COLO668 (cell line): ENCODE measurements around the gene TNS3.
A peak's percentile ranks its signal among the peaks of the same experiment; 100 is the strongest.
"Not testable (repeated sequence)": the region's sequence is repeated elsewhere in the genome, so short reads cannot be mapped to it uniquely, and the experiment has no call there.

Experiments
- DNase-seq: peaks from one replicate; lab custom pipeline; 2025; ENCODE audit not compliant: unreplicated experiment; lab: John Stamatoyannopoulos, UW

Gene TNS3

DNA sequence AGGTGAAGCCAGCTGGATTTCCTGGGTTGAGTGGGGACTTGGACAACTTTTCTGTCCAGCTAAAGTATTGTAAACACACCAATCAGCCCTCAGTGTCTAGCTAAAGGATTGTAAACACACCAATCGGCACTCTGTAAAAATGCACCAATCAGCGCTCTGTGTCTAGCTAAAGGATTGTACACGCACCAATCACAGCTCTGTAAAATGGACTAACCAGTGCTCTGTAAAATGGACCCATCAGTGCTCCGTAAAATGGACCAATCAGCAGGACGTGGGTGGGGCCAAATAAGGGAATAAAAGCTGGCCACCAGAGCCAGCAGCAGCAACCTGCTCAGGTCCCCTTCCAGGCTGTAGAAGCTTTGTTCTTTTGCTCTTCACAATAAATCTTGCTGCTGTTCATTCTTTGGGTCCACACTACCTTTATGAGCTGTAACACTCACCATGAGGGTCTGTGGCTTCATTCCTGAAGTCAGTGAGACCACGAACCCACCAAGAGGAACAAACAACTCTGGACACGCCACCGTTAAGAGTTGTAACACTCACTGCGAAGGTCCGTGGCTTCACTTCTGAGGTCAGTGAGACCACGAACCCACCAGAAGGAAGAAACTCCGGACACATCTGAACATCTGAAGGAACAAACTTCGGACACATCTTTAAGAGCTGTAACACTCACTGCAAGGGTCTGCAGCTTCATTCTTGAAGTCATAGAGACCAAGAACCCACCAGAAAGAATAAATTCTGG lies 21.8 kb upstream of the TNS3 start:
- not testable (repeated sequence) for DNase-seq

DNA sequence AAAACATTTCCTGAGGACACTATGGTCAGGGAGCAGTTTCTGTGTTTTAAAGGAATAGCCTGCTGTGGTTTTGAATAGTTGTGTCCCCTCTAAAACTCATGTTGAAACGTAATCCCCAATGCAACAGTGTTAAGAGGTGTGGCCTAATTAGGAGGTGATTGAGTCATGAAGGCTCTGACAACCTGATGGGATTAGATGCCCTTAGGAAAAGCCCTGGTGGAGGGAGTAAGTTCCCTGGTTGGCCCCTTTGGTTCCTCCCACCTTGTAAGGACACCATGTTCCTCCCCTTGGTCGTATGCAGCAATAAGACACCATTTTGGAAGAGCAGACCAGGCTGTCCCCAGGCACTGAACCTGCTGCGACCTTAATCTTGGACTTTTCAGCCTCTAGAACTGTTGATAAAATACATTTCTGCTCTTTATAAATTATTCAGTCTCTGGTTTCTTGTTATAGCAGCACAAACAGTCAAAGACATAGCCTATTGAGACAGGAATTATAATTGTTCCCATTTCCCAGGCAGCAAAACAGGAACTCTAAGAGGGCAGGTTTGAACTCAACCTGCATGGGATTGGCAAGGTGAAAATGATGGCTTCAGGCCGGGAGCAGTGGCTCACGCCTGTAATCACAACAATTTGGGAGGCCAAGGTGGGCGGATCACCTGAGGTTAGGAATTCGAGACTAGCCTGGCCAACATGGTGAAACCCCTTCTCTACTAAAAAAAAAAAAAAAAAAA lies 20.5 kb upstream of the TNS3 start:
- DNase-seq, result no peak

DNA sequence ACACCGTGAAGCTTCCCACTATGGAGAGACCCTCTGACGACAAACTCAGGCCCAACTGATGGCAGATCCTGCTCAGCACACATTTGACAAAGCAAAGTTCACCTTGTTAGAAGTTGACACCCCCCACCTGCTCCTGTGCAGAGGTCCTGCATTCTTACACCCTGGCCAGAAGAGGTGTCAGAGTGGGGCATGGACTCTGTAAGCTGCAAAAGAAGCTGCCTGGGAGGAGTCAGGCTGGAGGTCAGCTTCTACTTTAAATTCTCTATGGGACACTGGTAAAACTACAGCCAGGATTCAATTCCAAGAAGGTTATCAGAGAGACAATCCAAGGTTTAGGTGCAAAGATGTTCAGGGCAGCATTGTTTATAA lies 20.0 kb upstream of the TNS3 start:
- DNase-seq, result no peak

DNA sequence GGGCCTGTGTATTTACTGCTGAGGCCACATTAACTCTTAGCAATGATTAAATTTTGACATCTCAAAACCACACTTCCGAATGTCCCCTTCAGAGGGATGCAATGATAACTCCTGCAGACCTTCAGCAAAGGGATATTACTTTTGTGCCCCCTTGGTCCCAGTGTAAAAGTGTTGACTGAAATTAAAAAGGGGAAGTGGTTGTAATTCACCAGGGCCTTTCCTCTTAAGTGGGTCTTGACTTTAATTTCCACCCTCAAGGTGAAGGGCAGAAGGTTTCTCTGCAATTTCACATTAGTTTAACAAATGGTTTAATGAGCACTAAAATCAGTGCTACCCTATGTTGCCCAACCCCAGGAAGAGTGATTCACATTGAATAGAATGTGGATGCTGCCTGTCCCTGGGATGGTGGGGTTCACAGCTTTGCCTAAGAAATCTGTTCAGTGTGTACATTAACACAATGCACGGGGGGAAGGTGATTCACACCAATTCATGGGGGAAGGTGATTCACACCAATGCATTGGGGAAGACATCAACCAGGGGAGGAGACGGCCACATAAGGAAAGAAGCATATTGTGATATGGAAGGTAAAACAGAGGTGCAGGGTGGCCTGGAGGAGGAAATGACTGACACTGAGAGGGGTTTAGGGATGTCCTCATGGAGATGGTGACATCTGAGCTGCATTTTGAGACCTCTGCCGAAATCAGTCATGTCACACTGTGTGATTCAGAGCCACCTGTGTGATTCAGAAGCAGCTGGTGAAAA lies 19.4 kb upstream of the TNS3 start:
- DNase-seq, result no peak

DNA sequence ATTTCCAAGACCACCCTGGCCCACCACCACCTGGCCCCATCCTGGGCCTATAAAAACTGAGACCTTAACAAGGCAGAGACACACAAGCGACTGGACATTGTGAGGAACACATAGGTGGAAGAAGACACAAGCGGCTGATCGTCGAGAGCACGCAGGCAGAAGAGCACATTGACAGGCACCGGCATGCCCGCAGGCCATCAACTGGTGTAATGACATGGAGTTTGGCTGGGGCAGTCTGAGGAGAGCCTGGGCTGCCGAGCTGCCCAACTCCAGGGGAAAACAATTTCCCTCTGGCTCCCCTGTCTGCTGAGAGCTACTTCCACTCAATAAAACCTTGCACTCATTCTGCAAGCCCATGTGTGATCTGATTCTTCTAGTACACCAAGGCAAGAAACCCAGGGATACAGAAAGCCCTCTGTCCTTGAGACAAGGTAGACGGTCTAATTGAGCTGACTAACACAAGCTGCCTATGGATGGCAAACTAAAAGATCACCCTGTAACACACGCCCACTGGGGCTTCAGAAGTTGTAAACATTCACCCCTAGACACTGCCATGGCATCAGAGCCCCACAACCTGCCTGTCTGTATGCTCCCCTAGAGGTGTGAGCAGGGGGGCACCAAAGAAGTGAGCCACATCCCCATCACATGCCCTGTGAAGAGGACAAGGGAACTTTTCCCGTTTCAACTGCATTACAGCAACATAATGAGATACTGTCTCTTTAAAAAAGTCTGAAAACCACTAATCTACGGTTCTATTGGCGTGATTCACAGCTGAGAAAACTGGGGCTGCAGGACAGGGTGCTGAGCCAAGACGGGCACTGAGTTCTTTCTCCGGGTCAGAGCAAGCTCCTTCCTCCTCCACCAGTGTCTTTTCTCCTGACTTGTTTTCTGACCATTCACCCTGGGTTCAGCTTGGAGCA lies 18.5 kb upstream of the TNS3 start:
- no peak for DNase-seq

DNA sequence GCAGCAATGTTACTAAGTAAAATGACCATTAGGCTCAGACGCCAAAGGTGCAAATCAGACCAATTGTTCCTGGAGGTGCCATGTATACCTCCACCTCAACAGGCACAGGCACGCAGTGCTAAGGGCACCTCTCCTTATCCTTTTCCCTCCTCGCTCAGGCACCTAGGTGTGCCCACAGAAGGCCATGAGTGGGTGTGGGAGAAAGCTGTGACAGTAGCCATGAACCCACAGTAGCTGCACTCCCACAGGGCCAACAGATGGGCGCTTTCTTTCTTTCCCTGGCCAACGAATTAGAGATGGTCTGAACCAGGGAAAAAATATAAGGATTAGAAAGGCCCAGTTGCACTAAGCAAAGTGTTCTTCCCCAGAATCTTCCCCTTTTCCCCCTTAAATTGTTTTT lies 15.5 kb upstream of the TNS3 start:
- no peak for DNase-seq

DNA sequence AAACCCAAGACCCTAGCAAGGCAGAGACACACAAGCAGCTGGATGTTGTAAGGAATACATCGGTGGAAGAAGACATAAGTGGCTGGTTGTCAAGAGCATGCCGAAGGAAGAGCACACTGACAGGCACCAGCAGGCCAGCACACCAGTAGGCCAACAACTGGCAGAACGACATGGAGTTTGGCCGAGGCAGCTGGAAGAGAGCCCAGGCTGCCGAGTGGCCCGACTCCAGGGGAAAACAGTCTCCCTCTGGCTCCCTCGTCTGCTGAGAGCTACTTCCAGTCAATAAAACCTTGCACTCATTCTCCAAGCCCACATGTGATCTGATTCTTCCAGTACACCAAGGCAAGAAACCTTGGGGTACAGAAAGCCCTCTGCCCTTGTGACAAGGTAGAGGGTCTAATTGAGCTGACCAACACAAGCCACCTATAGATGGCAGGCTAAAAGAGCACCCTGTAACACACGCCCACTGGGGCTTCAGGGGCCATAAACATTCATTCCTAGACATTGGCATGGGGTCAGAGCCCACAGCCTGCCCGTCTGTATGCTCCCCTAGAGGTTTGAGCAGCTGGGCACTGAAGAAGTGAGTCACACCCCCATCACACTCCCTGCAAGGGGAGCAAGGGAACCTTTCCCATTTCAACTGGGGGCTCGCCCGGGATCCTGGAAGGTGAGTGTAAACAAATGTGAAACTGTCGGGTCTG lies 14.7 kb upstream of the TNS3 start:
- peak; percentile 46 for DNase-seq

DNA sequence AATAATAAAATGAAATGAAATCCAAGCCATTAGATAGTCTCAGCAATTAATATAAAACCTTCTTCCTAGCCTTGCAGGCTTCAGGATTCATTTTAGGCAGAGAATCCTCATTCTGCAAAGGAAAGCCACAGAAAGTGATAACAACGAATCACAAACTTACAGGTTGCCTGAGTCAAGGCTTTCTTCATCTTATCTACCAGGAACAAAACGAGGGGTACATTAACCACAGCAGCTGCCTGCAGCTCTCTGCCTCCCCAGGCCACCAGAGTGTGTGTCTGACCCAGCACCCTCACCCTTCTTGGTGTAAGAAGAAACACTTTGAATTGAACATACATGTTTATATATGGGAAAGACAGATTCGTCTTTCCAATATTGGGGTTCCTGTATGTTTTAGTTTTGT lies 12.5 kb upstream of the TNS3 start:
- no peak for DNase-seq

DNA sequence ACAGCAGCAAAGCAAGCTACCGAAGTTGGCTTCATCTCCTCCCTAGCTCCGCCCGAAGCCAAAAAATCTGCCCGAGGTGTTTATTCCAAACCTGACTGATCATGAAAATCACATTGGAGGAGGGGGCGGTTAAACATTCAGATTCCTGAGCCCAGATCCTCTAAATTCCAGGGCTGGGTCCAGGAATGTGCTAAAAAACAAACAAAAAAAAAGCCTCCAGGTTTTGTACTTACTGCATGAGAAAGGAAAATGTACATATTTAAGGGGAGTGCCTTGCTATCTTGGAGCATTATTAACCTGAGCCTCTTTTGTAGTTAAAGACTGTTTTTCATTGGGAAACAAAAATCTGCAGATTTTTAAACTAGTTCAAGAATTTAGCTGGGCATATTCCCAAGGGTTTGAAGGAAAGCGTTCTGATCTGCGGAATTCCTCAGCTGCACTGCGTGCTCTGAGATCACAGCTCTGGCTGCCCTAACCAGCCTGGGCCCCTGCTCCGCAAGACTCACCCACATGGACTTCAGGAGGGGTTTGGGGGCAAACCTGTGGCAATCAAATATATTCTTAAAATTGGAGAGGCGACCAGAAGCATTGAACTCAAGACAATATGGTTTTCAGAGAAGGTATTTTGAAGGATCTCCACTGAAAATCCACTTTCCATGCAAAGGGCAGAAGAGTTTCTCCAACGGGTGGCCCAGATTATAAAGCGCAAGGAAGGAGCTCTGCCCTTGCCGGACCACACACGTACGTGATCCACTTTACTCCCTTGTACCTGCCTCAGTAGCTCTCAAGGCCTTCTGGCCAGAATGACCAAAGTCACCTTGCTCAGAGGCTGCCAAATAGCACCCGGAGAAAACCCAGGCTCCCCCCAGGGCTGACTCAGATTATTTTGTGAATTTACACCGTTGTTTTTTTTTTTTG lies 10.0 kb upstream of the TNS3 start:
- no peak for DNase-seq

DNA sequence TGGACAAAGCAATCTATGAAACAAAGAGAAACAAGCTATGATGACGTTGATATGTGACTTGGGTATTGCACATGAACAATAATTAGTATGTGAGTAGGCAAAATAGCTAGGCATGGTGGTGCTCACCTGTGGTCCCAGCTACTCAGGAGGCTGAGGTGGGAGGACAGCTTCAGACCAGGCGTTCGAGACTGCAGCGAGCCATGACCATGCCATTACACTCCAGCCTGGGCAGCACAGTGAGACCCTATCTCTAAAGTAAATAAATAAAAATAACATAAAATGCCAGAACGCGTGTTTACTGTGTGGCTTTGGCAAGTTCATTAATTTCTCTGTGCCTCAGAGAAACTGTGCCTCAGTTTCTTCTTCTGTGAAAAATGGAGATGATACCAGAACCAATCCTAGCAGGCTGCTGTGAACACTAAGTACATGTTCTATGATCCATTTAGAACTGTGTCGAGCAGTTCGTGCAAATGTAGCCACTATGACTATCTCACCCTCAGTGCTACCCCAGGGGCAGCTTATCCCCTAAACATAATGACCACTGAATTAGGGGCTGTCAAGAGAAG lies 9.3 kb upstream of the TNS3 start:
- DNase-seq, result no peak

DNA sequence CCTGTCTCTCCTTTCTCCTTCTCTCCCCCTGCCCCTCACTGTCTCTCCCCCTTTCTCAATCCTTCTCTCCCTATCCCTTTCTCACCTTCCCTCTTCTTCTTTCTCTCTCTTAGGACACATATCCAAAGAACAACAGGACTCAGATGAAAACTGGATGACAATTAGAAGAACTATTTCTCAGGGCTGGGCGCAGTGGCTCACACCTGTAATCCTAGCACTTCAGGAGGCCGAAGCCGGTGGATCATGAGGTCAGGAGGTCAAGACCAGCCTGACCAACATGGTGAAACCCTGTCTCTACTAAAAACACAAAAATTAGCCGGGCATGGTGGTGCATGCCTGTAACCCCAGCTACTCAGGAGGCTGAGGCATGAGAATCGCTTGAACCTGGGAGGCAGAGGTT lies 8.3 kb upstream of the TNS3 start:
- DNase-seq, result not testable (repeated sequence)

DNA sequence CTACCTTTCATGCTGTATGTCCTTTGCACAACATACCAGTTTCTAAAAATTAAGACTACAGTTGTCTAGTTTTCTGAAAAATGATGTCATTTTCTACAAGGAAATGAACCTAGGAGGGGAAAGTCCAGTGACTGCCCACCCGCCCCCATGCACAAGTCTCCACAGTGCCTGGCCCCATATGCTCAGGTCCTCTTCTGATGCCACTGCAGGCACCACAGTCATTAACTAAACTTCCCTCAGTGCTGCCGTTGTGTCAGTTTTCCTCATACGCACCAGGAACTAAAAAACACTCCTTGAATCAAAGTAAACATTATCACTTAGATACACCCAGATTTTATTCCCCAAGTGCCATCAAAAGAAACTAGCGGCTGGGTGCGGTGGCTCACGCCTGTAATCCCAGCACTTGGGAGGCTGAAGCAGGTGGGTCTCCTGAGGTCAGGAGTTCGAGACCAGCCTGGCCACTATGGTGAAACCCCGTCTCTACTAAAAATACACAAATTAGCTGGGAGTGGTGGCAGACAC lies 6.9 kb upstream of the TNS3 start:
- no peak for DNase-seq

DNA sequence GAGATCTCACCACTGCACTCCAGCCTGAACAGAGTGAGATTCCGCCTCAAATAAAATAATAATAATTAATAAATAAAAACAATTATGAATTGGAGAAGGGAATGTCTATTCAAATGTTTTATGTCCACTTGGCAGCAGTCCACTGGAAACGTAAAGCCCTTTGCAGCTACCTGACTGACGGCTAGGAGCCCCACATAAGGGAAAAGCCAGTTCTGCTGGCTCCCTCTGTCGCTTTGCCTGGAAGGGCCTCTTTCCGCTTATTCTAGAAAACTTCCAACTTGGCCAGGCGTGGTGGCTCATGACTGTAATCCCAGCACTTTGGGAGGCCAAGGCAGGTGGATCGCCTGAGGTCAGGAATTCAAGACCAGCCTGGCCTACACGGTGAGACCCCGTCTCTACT lies 6.1 kb upstream of the TNS3 start:
- no peak for DNase-seq

DNA sequence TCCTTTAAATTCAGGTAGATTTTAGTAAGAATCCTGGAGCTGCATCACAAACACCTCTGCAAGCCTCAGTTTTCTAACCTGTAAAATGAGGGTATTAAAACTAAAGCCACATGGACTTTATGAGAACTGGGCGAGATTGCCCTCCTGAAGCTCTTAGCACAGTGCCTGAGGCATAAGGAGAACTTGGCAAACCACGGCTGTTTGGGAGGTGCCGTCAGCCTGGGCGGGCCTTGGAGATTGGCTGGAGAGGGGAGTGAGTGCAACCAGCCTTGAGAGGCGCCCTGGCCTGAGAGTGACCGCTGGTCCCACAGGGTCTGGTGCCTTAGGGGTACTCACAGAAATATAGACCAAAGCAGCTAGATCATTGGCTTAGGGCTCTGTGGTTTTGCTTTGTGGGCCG lies 5.4 kb upstream of the TNS3 start:
- DNase-seq, result no peak

DNA sequence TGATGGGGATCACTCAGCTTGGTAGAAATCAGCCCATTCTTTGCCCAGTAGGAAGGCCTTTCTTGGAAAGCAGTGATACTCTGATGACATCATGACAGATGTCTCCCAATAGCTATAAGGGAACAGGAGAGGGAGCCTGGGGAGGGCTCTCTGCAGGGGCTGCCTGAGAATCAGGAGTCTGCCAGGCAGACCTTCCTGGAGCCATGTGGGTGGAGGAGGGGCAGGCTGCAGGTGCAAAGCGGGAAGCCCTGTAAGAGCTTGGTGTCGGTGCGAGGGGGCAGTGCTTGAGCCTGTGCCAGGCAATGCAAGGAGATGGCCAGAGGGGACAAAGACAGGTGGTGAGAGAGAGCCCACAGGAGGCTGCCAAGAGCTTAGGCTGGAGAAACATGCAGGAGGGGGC lies 5.0 kb upstream of the TNS3 start:
- peak; percentile 78 for DNase-seq

DNA sequence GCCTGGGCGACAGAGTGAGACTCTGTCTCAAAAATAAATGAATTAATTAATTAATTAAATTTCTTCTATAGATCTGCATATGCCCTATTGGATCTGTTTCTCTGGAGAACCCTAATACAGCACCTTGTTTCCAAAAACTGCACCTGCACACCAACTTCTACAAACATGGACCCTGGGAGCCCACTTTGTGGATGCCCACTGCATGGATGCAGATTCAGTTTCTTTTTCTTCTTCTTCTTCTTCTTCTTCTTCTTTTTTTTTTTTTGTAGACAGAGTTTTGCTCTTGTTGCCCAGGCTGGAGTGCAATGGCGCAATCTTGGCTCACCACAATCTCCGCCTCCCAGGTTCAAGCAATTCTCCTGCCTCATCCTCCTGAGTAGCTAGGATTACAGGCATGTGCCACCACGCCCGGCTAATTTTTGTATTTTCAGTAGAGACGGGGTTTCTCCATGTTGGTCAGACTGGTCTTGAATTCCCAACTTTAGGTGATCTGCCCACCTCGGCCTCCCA lies 4.3 kb upstream of the TNS3 start:
- DNase-seq, result not testable (repeated sequence)

DNA sequence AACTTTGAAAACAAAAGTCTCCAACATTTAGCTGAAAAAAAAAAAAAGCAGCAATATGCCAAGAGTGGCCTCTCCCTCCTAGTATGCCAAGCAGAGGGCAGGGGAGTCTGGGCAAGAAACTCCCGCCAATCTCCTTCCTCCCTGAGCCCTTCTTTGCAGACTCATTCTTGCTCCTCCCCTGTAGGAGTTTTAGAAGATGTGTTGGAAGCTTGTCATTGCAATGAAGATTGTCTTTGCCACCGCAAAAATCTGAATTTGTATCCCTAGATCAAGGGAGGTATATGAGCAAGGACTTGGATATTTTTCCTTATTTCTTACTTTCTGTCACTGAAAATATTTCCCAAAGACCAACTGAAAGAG lies 2.6 kb upstream of the TNS3 start:
- no peak for DNase-seq

DNA sequence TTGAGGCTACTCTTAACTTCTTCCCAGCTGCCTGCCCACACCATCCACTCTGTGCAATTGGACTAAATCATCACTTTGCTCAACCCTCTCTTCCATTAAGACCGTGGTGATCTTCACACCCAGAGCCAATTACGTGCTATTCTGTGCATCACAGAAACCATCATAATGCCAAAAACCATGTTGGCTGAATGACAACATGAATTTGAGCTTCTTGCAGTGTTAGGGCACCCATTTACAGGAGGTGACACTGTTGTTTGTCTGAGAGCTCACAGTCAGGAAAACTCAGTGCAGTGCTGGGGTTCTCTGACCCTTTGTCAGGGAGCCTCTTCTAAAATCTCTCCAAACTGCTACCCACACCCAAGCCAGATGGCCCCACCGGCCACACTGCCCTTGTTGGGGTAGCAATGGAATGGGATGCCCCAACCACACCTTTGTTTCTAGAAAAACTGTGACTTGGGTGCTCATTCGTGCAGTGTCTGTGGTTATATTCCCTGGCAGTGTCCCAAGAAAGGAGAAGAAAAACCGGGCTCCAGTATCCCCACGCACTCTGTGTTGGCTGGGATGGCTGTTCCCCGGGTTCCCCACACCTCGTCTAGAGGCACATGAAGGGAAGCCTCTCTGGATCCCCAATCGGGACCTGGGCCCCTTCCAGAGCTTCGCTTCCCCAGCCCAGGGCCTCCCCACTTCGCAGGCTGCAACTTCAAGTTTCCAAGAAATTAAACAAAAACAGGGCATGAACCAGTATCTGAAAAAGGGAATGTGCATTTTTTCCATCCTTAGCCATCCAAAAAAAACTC lies 2.0 kb upstream of the TNS3 start:
- no peak for DNase-seq
